Natural killer cell (primary cell): ENCODE data around the gene LGR5. TPM values are rescaled to one million over a fixed set of nuclear protein-coding genes. Genes with fewer than 3 reads are reported as not detected.

Experiments used
- ATAC-seq, 3 donors: fragments of 150-1000 bp in 2 of 3; fragments of 200-7000 bp in 1 of 3; cut with Tn5 transposase; 1 replicate in 1 of 3; 2 replicates in 2 of 3; pipeline ENCODE4 v1.10.0; 2021; ENCODE audit warnings: mild to moderate bottlenecking in 2 of 3, moderate library complexity in 2 of 3
- DNase-seq, 2 donors: peaks; one replicate each; pipeline versions ENCODE4 v3.0.0 to v3.0.0-alpha.2; 2013 to 2021; ENCODE audit warnings: mixed read lengths in 1 of 2
- H3K27ac ChIP-seq: one replicate; pipeline ENCODE4 v1.5.1; 2013; ENCODE audit warnings: mild to moderate bottlenecking, low read length
- H3K27me3 ChIP-seq: one replicate; pipeline ENCODE4 v1.6.1; 2013; ENCODE audit warnings: low read length; ENCODE audit not compliant: control insufficient read depth, insufficient read depth
- H3K36me3 ChIP-seq: one replicate; pipeline ENCODE4 v1.6.1; 2013; ENCODE audit warnings: low read length; ENCODE audit not compliant: control insufficient read depth, insufficient read depth
- H3K4me1 ChIP-seq: one replicate; pipeline ENCODE4 v1.6.1; 2013; ENCODE audit warnings: low read length; ENCODE audit not compliant: control insufficient read depth, insufficient read depth
- H3K4me3 ChIP-seq: one replicate; pipeline ENCODE4 v1.5.1; 2013; ENCODE audit warnings: low read length
- H3K9me3 ChIP-seq: one replicate; pipeline ENCODE4 v1.6.1; 2013; ENCODE audit warnings: low read length; ENCODE audit not compliant: control insufficient read depth, insufficient read depth
- H3K27ac Mint-ChIP-seq, 2 donors: one replicate each; pipeline ENCODE4 v1.8.0; 2022; ENCODE audit warnings: mild to moderate bottlenecking in 2 of 2, mixed read lengths in 2 of 2, moderate library complexity in 1 of 2
- H3K27me3 Mint-ChIP-seq, 2 donors: one replicate each; pipeline ENCODE4 v1.8.0; 2022; ENCODE audit warnings: low read depth in 2 of 2, mixed read lengths in 2 of 2
- H3K36me3 Mint-ChIP-seq: one replicate; pipeline ENCODE4 v1.8.0; 2022; ENCODE audit warnings: mixed read lengths
- H3K4me1 Mint-ChIP-seq, 2 donors: one replicate each; pipeline ENCODE4 v1.8.0; 2022; ENCODE audit warnings: mixed read lengths in 2 of 2
- H3K4me3 Mint-ChIP-seq: one replicate; pipeline ENCODE4 v1.8.0; 2022; ENCODE audit warnings: mild to moderate bottlenecking, moderate library complexity, mixed read lengths
- H3K9me3 Mint-ChIP-seq, 2 donors: one replicate each; pipeline ENCODE4 v1.8.0; 2022; ENCODE audit warnings: mixed read lengths in 2 of 2
- WGBS: methylation state at CpG from one replicate; pipeline ENCODE4 v1.1.7; 2013; ENCODE audit warnings: missing lambda C conversion rate; ENCODE audit not compliant: insufficient coverage; 5-methylcytosine and 5-hydroxymethylcytosine counted together
- intact Hi-C: fragments of 100-400 bp; cut with micrococcal nuclease; formaldehyde crosslinking; loops from one replicate; pipeline ENCODE4 v1.14.2; 2022
- total RNA-seq, 4 donors: library from RNA; stranded (reverse); fragments of 120-200 nt in 1 of 4; gene quantifications; one replicate each; pipeline versions ENCODE4 v1.2.3 to v1.2.4, GENCODE V29; 2013 to 2022
- TF ChIP-seq, protein P1 (sequence below): fragments of 200-600 bp; IDR thresholded peaks from one replicate; pipeline ENCODE4 v1.8.0; 2022; ENCODE audit warnings: antibody characterized with exemption

LGR5 gene
- total RNA-seq, 3 donors from 2014 or later (not counting 1 experiment from before 2014, with no cell fraction given), result not detected

DNA sequence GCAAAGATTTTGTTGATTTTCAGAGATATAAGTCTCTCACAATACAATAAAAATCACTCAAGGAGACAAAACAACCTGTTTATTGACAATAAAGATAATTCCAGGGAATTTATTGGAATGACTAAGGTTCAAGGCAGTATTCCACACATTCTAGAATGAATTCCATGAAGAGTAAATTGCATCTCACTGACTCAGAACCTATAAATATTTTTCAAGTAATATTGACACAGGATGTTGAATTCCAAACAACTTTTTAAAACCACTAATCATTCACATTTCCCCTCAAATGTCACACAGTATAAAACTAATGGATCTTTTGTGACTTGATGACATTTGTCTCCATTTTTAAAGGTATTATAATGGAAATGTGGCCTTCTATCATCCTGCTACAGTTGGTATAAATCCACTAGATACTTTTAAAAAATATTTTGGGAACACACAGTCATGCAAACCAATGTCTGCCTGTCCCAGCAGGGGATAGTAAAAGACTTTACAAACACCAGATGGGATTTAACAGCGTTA is 42.1 kb upstream of the LGR5 start:
- H3K27me3 Mint-ChIP-seq, result no peaks in the 10 kb centered on the region
- Histone ChIP-seq H3K4me1 (no peaks in the 10 kb centered on the region), H3K9me3 (no peaks in the 10 kb centered on the region), H3K36me3 (no peaks in the 10 kb centered on the region), H3K27ac (no peak overlapping the region), H3K4me3 (no peak overlapping the region), H3K27me3 (no peaks in the 10 kb centered on the region)
- no peak overlapping the region for H3K27ac Mint-ChIP-seq
- ATAC-seq, result no peak
- H3K4me3 Mint-ChIP-seq, result no peak overlapping the region
- H3K4me1 Mint-ChIP-seq, result no peaks in the 10 kb centered on the region
- TF ChIP-seq, protein P1, sequence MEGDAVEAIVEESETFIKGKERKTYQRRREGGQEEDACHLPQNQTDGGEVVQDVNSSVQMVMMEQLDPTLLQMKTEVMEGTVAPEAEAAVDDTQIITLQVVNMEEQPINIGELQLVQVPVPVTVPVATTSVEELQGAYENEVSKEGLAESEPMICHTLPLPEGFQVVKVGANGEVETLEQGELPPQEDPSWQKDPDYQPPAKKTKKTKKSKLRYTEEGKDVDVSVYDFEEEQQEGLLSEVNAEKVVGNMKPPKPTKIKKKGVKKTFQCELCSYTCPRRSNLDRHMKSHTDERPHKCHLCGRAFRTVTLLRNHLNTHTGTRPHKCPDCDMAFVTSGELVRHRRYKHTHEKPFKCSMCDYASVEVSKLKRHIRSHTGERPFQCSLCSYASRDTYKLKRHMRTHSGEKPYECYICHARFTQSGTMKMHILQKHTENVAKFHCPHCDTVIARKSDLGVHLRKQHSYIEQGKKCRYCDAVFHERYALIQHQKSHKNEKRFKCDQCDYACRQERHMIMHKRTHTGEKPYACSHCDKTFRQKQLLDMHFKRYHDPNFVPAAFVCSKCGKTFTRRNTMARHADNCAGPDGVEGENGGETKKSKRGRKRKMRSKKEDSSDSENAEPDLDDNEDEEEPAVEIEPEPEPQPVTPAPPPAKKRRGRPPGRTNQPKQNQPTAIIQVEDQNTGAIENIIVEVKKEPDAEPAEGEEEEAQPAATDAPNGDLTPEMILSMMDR, result no peak
- intact Hi-C loops, result no loop called here
- 82% methylated on average over 1 of the region's 1 CpG for WGBS
- no peaks in the 10 kb centered on the region for H3K36me3 Mint-ChIP-seq
- no peak for DNase-seq
- H3K9me3 Mint-ChIP-seq, result no peaks in the 10 kb centered on the region

- H3K4me3 Mint-ChIP-seq, result no peak overlapping the region
- Histone ChIP-seq H3K27ac (no peak overlapping the region), H3K4me3 (no peak overlapping the region), H3K4me1 (no peaks in the 10 kb centered on the region), H3K9me3 (no peaks in the 10 kb centered on the region), H3K36me3 (no peaks in the 10 kb centered on the region), H3K27me3 (no peaks in the 10 kb centered on the region)
- no peak overlapping the region for H3K27ac Mint-ChIP-seq
- WGBS, result 67% methylated on average over 2 of the region's 2 CpGs
- H3K36me3 Mint-ChIP-seq, result no peaks in the 10 kb centered on the region
- ATAC-seq (no peak), DNase-seq (no peak)
- no peaks in the 10 kb centered on the region for H3K27me3 Mint-ChIP-seq
- no peaks in the 10 kb centered on the region for H3K4me1 Mint-ChIP-seq
- peaks cover under 1 to 5% of the 10 kb centered on the region in 2 donors for H3K9me3 Mint-ChIP-seq
- intact Hi-C loops, result no loop called here
- TF ChIP-seq, protein P1, result no peak
Observed at GRCh38 chr12:71399197-71399596, 40.4 kb upstream of the LGR5 start.

DNA sequence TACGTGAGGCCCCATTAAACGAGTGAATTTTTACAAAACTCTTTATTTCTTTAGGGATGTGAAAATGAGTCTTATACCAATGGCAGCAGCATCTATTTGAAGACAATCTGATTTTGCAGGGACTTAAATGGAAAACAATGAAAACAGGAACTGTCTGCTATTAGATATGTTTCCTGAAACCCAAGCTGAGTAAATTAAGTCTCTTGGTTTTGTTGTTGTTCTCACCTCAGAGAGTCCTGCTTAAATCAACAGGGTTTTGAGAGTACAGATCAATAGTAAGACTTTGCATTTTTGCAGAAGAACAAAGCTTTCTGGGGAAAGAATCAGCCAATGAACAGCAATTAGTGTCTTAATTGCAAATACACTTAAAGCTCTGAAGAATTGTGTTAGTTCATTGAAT is 39.1 kb upstream of the LGR5 start:
- Histone ChIP-seq H3K4me1 (no peaks in the 10 kb centered on the region), H3K4me3 (no peak overlapping the region), H3K9me3 (no peaks in the 10 kb centered on the region), H3K27me3 (no peaks in the 10 kb centered on the region), H3K36me3 (no peaks in the 10 kb centered on the region), H3K27ac (no peak overlapping the region)
- intact Hi-C loops, result no loop called here
- H3K27me3 Mint-ChIP-seq, result no peaks in the 10 kb centered on the region
- no peak for ATAC-seq
- 45% methylated on average over 2 of the region's 2 CpGs for WGBS
- H3K27ac Mint-ChIP-seq, result no peak overlapping the region
- H3K9me3 Mint-ChIP-seq, result peaks cover 7 to 10% of the 10 kb centered on the region in 2 donors
- H3K4me3 Mint-ChIP-seq, result no peak overlapping the region
- H3K36me3 Mint-ChIP-seq, result no peaks in the 10 kb centered on the region
- DNase-seq, result no peak
- TF ChIP-seq, protein P1, result no peak
- H3K4me1 Mint-ChIP-seq, result no peaks in the 10 kb centered on the region

DNA sequence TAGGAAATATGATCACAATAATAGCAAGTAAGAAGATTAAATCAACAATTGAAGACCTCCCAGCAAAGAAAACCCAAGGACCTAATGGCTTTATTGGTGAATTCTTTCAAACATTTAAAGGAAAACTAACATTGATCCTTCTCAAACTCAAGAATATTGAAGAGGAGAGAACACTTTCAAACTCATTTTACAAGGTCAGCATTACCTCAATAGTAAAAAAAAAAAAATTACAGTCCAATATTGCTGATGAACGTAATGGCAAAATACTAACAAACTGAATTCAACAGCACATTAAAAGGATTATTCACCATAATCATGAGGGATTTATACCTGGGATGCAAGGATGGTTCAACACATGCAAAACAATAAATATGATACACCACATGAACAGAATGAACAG is 33.7 kb upstream of the LGR5 start:
- DNase-seq, result no peak
- H3K4me1 ChIP-seq, result no peaks in the 10 kb centered on the region
- H3K27ac Mint-ChIP-seq, result no peak overlapping the region
- no peaks in the 10 kb centered on the region for H3K4me1 Mint-ChIP-seq
- peaks cover 4% of the 10 kb centered on the region for H3K9me3 ChIP-seq
- no peak overlapping the region for H3K4me3 Mint-ChIP-seq
- TF ChIP-seq, protein P1, result no peak
- ATAC-seq, result no peak
- WGBS, result 100% methylated on average over 1 of the region's 1 CpG
- no peak overlapping the region for H3K27ac ChIP-seq
- peaks cover 10 to 11% of the 10 kb centered on the region in 2 donors for H3K9me3 Mint-ChIP-seq
- H3K36me3 ChIP-seq, result no peaks in the 10 kb centered on the region
- peaks cover 8% of the 10 kb centered on the region for H3K36me3 Mint-ChIP-seq
- intact Hi-C loops, result no loop called here
- no peaks in the 10 kb centered on the region for H3K27me3 ChIP-seq
- H3K4me3 ChIP-seq, result no peak overlapping the region
- H3K27me3 Mint-ChIP-seq, result peaks cover 0 to 6% of the 10 kb centered on the region in 2 donors
